Activated B cell treated with CpG ODN at 0.5 μM for 24 hours (primary cell): ENCODE results near the gene TMEM235. TPM values are rescaled to one million over a fixed set of nuclear protein-coding genes. Genes with fewer than 3 reads are reported as not detected.

Experiments used
- ATAC-seq: fragments of 200-7000 bp; cut with Tn5 transposase; one replicate; pipeline ENCODE4 v1.10.0; 2021; ENCODE audit warnings: low read depth, mild to moderate bottlenecking, moderate library complexity
- CTCF ChIA-PET: fragments of 350-600 bp; sonication (Branson Sonifier 250); formaldehyde crosslinking; loops from one replicate; lab custom pipeline; 2021; ENCODE audit warnings: antibody characterized with exemption; lab: Charles Lee
- POLR2A ChIA-PET: fragments of 350-600 bp; sonication (Branson Sonifier 250); formaldehyde crosslinking; loops from one replicate; lab custom pipeline; 2021; ENCODE audit warnings: antibody characterized with exemption; lab: Charles Lee
- DNase-seq: peaks from one replicate; pipeline ENCODE4 v3.0.0; 2022
- H3K27ac Mint-ChIP-seq: one replicate; pipeline ENCODE4 v1.8.0; 2020; ENCODE audit warnings: mixed read lengths
- H3K27me3 Mint-ChIP-seq: one replicate; pipeline ENCODE4 v1.8.0; 2021; ENCODE audit warnings: mixed read lengths
- H3K36me3 Mint-ChIP-seq: one replicate; pipeline ENCODE4 v1.8.0; 2021; ENCODE audit warnings: low read depth, mixed read lengths
- H3K4me1 Mint-ChIP-seq: one replicate; pipeline ENCODE4 v1.8.0; 2021; ENCODE audit warnings: mixed read lengths
- H3K4me3 Mint-ChIP-seq: one replicate; pipeline ENCODE4 v1.8.0; 2020; ENCODE audit warnings: mild to moderate bottlenecking, mixed read lengths
- H3K9me3 Mint-ChIP-seq: one replicate; pipeline ENCODE4 v1.8.0; 2020; ENCODE audit warnings: mixed read lengths
- CTCF ChIP-seq: fragments of 200-600 bp; IDR thresholded peaks from one replicate; pipeline ENCODE4 v1.8.0; 2022; ENCODE audit warnings: antibody characterized with exemption, mild to moderate bottlenecking
- intact Hi-C: fragments of 100-400 bp; cut with micrococcal nuclease; formaldehyde crosslinking; loops from one replicate; pipeline ENCODE4 v1.15.1; 2024
- total RNA-seq: library from RNA; stranded (reverse); gene quantifications from 2 replicates; pipeline ENCODE4 v1.2.3, GENCODE V29; 2022

The TMEM235 gene
- total RNA-seq, 1 donor from 2014 or later, result not detected

GRCh38 chr17:78272914-78273258 lies 41.5 kb downstream of the TMEM235 start:
- ChIA-PET CTCF (interaction anchor here (0.9 kb wide), 1 partner anchor 149 kb away, joined by 4 read pairs; no protein-coding TSS in a partner anchor), POLR2A (interaction anchor here (0.6 to 1.5 kb wide), 2 partner anchors 14 to 87 kb away, joined by 4 to 6 read pairs; partner anchors contain the start of gene SOCS3)
- Mint-ChIP-seq H3K4me3 (no peak overlapping the region), H3K27me3 (peaks cover 6% of the 10 kb centered on the region), H3K4me1 (peaks cover 40% of the 10 kb centered on the region), H3K27ac (no peak overlapping the region), H3K9me3 (peaks cover 2% of the 10 kb centered on the region), H3K36me3 (no peaks in the 10 kb centered on the region)
- intact Hi-C loops, result no loop called here
- no peak for DNase-seq
- no peak for ATAC-seq
- no peak for TF ChIP-seq CTCF

- Mint-ChIP-seq H3K9me3 (peaks cover 2% of the 10 kb centered on the region), H3K4me3 (no peak overlapping the region), H3K27ac (no peak overlapping the region), H3K36me3 (no peaks in the 10 kb centered on the region), H3K27me3 (peaks cover 6% of the 10 kb centered on the region), H3K4me1 (peaks cover 42% of the 10 kb centered on the region)
- no peak for TF ChIP-seq CTCF
- intact Hi-C loops, result no loop called here
- DNase-seq, result no peak
- POLR2A ChIA-PET, result interaction anchor here (0.8 kb wide), 1 partner anchor 142 kb away, joined by 3 read pairs; no protein-coding TSS in a partner anchor
- CTCF ChIA-PET, result interaction anchor here (0.7 kb wide), 1 partner anchor 23 kb away, joined by 3 read pairs; no protein-coding TSS in a partner anchor
- no peak for ATAC-seq
Observed at GRCh38 chr17:78273813-78274212, 42.4 kb downstream of the TMEM235 start.

- H3K9me3 Mint-ChIP-seq, result peaks cover 2% of the 10 kb centered on the region
- ChIA-PET POLR2A (interaction anchor here (1.0 kb wide), 1 partner anchor 86 kb away, joined by 3 read pairs; no protein-coding TSS in a partner anchor), CTCF (no interaction called here)
- no peak for TF ChIP-seq CTCF
- intact Hi-C loops, result no loop called here
- H3K27ac Mint-ChIP-seq, result no peak overlapping the region
- H3K27me3 Mint-ChIP-seq, result peaks cover 12% of the 10 kb centered on the region
- peaks cover 42% of the 10 kb centered on the region for H3K4me1 Mint-ChIP-seq
- no peaks in the 10 kb centered on the region for H3K36me3 Mint-ChIP-seq
- H3K4me3 Mint-ChIP-seq, result no peak overlapping the region
- ATAC-seq (no peak), DNase-seq (no peak)
Observed at GRCh38 chr17:78275355-78275754, 43.9 kb downstream of the TMEM235 start.

- Mint-ChIP-seq H3K4me1 (peaks cover 42% of the 10 kb centered on the region), H3K36me3 (no peaks in the 10 kb centered on the region), H3K27ac (peak overlapping the region; percentile 65), H3K9me3 (peaks cover 2% of the 10 kb centered on the region), H3K27me3 (peaks cover 12% of the 10 kb centered on the region), H3K4me3 (peak overlapping the region; percentile 38)
- TF ChIP-seq CTCF, result no peak
- intact Hi-C loops, result loop anchor here (1.0 kb wide), 2 partner anchors 13 to 22 kb away; no protein-coding TSS in a partner anchor
- POLR2A ChIA-PET, result interaction anchor here (0.7 to 1.4 kb wide), 15 partner anchors 9 to 1676 kb away, joined by 3 to 11 read pairs (median 6); partner anchors contain the start of gene TNRC6C
- DNase-seq (peak; percentile 30), ATAC-seq (peak; percentile 78)
- CTCF ChIA-PET, result interaction anchor here (1.0 kb wide), 1 partner anchor 25 kb away, joined by 4 read pairs; no protein-coding TSS in a partner anchor
Observed at GRCh38 chr17:78276098-78276887, 44.9 kb downstream of the TMEM235 start.
